DMS53 (cell line): ENCODE measurements around the gene MDN1.
A peak's percentile ranks its signal among the peaks of the same experiment; 100 is the strongest.
"Not testable (repeated sequence)": the region's sequence is repeated elsewhere in the genome, so short reads cannot be mapped to it uniquely, and the experiment has no call there.

Source experiments
- DNase-seq: peaks from one replicate; lab custom pipeline; 2025; lab: John Stamatoyannopoulos, UW

Gene MDN1

GRCh38 chr6:89818977-89819335, 638 bp downstream of the MDN1 start:
- peak; percentile 57 for DNase-seq

DNA sequence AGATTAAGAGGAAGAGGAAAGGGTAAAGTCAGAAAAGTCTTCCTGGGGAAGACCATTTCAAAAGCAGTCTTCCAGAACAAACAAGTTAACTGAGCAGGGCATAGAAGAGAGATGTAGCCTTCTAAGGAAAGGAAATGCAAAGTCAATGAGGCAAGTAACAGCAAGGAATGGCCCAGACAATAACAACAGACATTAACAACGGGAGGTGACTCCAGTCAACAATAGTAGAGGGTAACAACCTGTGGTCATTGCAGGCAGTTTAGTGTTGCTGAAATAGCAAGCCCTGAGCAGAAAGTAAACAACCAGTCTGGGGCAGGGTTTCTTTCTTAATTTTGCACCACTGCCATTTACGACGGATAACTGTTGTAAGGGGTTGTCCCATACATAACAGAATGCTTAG, 2.1 kb downstream of the MDN1 start:
- no peak for DNase-seq

DNA sequence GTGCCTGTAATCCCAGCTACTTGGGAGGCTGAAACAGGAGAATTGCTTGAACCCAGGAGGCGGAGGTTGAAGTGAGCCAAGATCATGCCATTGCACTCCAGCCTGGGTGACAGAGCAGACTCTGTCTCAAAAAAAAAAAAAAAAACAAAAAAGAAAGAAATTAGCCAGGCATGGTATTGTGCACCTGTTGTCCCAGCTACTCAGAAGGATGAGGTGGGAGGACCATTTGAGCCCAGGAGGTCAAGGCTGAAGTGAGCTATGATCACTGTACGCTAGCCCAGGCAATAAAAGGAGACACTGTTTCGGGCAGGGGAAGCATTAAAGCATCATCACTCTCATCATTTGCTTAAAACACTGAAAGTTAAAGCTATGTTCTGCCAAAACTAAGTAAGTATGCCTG, 6.2 kb downstream of the MDN1 start:
- not testable (repeated sequence) for DNase-seq

DNA sequence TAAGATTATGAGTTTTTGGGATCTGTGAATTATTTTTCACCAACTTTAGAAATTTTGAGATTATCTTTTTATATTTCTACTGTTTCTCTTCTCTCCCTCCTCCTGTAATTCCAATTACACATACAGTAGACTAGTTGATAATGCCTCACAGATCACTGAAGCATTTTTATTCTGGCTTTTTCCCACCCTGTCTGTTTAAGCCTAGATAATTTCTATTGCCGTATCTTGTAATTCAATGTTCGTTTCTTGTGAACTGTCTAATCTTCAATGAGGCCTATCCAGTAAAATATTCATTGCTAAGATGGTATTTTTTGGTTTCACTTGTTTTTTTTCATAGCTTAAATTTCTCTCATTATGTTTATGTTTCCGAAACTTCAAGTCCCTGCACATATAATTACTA, 12.0 kb downstream of the MDN1 start:
- no peak for DNase-seq

- DNase-seq, result no peak
These were observed 13.7 kb downstream of the MDN1 start for GRCh38 chr6:89805814-89806371.

DNA sequence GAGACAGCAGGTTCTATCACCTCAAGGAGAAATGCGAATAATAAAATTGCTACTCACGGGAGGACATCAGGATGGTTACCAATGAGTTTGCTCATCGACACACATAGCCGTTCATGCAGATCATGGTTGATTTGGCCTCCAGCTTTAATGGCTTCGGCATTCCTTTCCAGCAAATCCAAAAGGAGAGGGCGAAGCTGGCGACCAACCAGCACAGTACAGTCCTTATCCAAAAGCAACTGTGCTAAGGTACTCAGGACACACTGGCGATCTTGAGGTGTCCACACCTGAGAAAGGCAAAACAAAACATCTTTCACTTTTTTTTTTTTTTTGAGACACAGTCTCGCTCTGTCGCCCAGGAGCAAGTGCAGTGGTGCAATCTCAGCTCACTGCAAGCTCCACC, 16.3 kb downstream of the MDN1 start:
- DNase-seq, result no peak

GRCh38 chr6:89799756-89800155, 19.8 kb downstream of the MDN1 start:
- no peak for DNase-seq

GRCh38 chr6:89799096-89799495, 20.5 kb downstream of the MDN1 start:
- DNase-seq, result no peak

- no peak for DNase-seq
These were observed 22.3 kb downstream of the MDN1 start for GRCh38 chr6:89797317-89797716.

DNA sequence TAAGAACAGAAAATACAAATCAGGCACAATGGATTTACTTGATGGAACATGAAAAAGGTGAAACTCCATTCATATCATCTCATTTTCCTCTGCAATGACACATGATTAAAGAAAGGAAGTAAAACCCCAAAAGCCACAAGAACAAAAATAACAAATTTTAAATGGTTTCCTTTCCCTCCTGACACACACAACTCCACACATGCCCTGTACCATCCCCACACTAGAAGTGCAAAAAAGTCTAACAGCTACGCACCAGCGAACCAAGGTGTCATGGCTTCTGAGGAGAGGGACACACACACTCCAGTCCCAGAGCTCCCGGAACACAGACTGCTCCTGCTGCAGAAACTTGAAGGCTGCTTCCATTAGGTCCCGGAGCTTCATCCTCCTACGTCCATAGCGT, 25.3 kb downstream of the MDN1 start:
- DNase-seq, result no peak

GRCh38 chr6:89793586-89793985, 26.0 kb downstream of the MDN1 start:
- no peak for DNase-seq

DNA sequence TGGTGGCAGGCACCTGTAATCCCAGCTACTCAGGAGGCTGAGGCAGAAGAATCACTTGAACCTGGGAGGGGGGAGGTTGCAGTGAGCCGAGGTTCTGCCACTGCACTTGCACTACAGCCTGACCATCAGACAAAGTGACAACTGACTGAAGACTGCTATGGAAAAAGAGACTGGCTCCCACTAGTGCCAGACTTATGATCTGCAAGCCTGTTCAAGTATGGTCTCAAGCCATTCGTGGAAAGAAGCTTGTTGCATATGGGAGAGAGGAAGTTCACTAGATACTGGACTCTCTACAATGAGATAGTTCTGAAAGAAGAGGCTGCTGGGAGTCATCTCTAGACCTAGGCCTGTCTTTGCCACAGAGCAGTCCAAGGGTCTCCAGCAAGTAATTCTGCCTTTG, 26.7 kb downstream of the MDN1 start:
- peak; percentile 59 for DNase-seq

- no peak for DNase-seq
These were observed 29.2 kb downstream of the MDN1 start for GRCh38 chr6:89790403-89790802.

- DNase-seq, result no peak
These were observed 29.6 kb downstream of the MDN1 start for GRCh38 chr6:89789980-89790379.

DNA sequence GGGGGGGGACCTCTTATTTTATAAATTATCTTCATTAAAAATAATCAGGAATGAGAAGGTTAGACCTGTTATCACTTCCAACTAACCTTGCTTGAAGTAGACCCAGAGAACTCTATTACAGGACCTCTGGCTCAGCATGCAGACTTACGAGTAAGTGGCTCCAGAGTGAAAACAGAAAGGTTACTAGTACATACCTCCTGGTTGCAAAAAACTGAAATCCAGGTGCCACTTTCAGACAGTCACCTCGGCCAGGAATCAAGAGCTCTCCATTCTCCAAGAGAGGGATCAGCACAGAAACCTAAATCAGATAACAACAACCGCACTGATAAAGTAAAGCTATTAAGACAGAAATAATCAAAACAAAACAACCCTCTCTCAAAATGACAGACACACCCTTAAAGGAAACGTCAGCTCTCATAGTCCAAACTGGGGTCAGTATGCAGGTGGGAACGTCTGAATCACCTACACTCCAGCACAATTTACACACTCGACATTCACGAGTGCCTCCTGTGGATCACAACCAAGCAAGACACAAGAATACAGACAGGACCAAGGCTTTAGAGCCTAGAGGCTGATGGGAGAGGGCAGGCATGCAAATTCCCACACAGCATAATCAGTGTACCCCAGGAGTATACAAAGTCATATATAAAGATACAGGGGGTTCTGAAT, 31.8 kb downstream of the MDN1 start:
- peak; percentile 3 for DNase-seq

GRCh38 chr6:89786970-89787369, 32.6 kb downstream of the MDN1 start:
- DNase-seq, result peak; percentile 1

DNA sequence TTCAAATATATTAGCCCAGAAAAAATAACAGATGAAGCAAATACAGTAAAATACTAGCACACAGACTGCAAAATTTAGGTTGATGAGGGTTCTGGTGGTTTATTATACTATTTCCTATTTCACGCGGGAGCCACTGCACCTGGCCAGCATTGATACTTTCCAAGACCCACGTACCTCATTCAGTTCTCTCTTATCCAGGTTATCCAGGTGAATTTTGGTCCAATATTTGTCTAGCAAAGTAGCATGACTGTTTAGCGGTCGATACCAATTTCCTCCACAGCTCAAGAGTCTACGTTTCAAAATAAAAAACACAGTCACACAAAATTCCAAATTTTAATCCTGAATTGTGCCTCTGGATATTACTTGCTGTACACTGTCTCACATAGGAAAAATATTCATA, 34.8 kb downstream of the MDN1 start:
- DNase-seq, result no peak

DNA sequence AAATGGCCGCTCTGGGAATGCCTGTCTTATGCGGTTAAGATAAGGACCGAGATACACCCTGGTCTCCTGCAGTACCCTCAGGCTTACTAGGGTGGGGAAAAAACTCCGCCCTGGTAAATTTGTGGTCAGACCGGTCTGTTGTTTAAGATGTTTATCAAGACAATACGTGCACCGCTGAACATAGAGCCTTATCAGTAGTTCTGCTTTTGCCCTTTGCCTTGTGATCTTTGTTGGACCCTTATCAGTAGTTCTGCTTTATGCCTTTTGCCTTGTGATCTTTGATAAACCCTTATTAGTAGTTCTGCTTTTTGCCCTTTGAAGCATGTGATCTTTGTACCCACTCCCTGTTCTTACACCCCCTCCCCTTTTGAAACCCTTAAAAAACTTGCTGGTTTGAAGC, 36.3 kb downstream of the MDN1 start:
- not testable (repeated sequence) for DNase-seq

GRCh38 chr6:89782222-89782621, 37.4 kb downstream of the MDN1 start:
- DNase-seq, result no peak

GRCh38 chr6:89781070-89782034, 38.2 kb downstream of the MDN1 start:
- DNase-seq, result no peak

- no peak for DNase-seq
These were observed 42.1 kb downstream of the MDN1 start for GRCh38 chr6:89777455-89777854.

GRCh38 chr6:89776583-89777233, 42.9 kb downstream of the MDN1 start:
- no peak for DNase-seq

DNA sequence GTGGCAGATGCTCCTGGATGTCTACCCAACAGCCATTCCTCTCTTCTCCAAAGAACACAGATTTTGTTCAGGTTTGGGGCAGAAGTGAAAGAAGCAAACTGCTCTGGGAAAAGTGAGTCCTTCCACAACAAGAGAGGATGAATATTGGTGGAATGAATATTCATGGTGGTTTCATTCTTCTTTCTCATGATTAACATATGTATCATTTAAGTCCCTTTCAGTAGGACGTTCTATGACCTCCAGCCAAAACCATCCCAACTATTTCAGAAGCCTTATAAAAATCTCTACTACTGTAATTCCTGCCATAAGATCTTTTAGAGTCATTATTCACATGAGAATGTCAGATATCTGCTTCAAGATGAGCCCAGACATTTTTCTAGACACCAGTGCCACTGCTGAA, 44.4 kb downstream of the MDN1 start:
- DNase-seq, result no peak
